Ectodermal cell (in vitro differentiated cells): ENCODE data around the gene ZMYND8.
A peak's percentile ranks its signal among the peaks of the same experiment; 100 is the strongest.
"Not testable (repeated sequence)": the region's sequence is repeated elsewhere in the genome, so short reads cannot be mapped to it uniquely, and the experiment has no call there.

Experiments used
- H3K27ac ChIP-seq: 2 replicates; pipeline ENCODE4 v1.7.0; 2013; ENCODE audit warnings: mild to moderate bottlenecking, low read depth, low read length; ENCODE audit not compliant: insufficient read depth, poor library complexity, severe bottlenecking
- H3K27me3 ChIP-seq: 2 replicates; pipeline ENCODE4 v1.7.0; 2013; ENCODE audit warnings: mild to moderate bottlenecking, low read length; ENCODE audit not compliant: insufficient read depth, control insufficient read depth, poor library complexity, severe bottlenecking
- H3K36me3 ChIP-seq: one replicate; pipeline ENCODE4 v1.7.0; 2013; ENCODE audit warnings: low read length; ENCODE audit not compliant: control insufficient read depth, insufficient read depth
- H3K4me1 ChIP-seq: one replicate; pipeline ENCODE4 v1.7.0; 2013; ENCODE audit warnings: low read length; ENCODE audit not compliant: control insufficient read depth, insufficient read depth
- H3K4me3 ChIP-seq: 2 replicates; pipeline ENCODE4 v1.7.0; 2013; ENCODE audit warnings: low read depth, low read length, control low read depth; ENCODE audit not compliant: insufficient read depth
- H3K9me3 ChIP-seq: 2 replicates; pipeline ENCODE4 v1.7.0; 2013; ENCODE audit warnings: mild to moderate bottlenecking, low read length, moderate library complexity; ENCODE audit not compliant: control insufficient read depth
- WGBS, 2 experiments: methylation state at CpG; one replicate each; pipeline ENCODE4 v1.1.7; 2013; ENCODE audit warnings: missing lambda C conversion rate in 2 of 2; 5-methylcytosine and 5-hydroxymethylcytosine counted together

Gene ZMYND8

GRCh38 chr20:47266847-47267515, 89.5 kb downstream of the ZMYND8 start:
- Histone ChIP-seq H3K4me1 (no peaks in the 10 kb centered on the region), H3K27ac (no peak overlapping the region), H3K9me3 (no peaks in the 10 kb centered on the region), H3K27me3 (no peaks in the 10 kb centered on the region), H3K4me3 (no peak overlapping the region), H3K36me3 (peaks cover 19% of the 10 kb centered on the region)
- 82 to 83% methylated on average over 7 of the region's 7 CpGs for WGBS, 2 experiments

GRCh38 chr20:47265984-47266383, 90.5 kb downstream of the ZMYND8 start:
- no peaks in the 10 kb centered on the region for H3K4me1 ChIP-seq
- H3K9me3 ChIP-seq, result no peaks in the 10 kb centered on the region
- H3K27me3 ChIP-seq, result no peaks in the 10 kb centered on the region
- peaks cover 28% of the 10 kb centered on the region for H3K36me3 ChIP-seq
- H3K4me3 ChIP-seq, result no peak overlapping the region
- WGBS, 2 experiments, result 90 to 96% methylated on average over 5 of the region's 5 CpGs
- no peak overlapping the region for H3K27ac ChIP-seq

GRCh38 chr20:47265214-47265613, 91.3 kb downstream of the ZMYND8 start:
- WGBS, 2 experiments, result 80 to 81% methylated on average over 6 of the region's 6 CpGs
- Histone ChIP-seq H3K27me3 (no peaks in the 10 kb centered on the region), H3K9me3 (no peaks in the 10 kb centered on the region), H3K27ac (no peak overlapping the region), H3K36me3 (peaks cover 36% of the 10 kb centered on the region), H3K4me1 (no peaks in the 10 kb centered on the region), H3K4me3 (no peak overlapping the region)

- WGBS, 2 experiments, result 86 to 89% methylated on average over 14 of the region's 14 CpGs
- H3K27me3 ChIP-seq, H3K4me3 ChIP-seq, H3K4me1 ChIP-seq, H3K27ac ChIP-seq, H3K9me3 ChIP-seq: not testable (repeated sequence)
- peaks cover 33% of the 10 kb centered on the region for H3K36me3 ChIP-seq
These were observed 92.2 kb downstream of the ZMYND8 start for GRCh38 chr20:47264137-47264769.

GRCh38 chr20:47263465-47264084, 92.9 kb downstream of the ZMYND8 start:
- Histone ChIP-seq H3K4me3 (no peak overlapping the region), H3K36me3 (peaks cover 36% of the 10 kb centered on the region), H3K27ac (peak overlapping the region; percentile 36), H3K27me3 (no peaks in the 10 kb centered on the region), H3K4me1 (peaks cover 4% of the 10 kb centered on the region), H3K9me3 (no peaks in the 10 kb centered on the region)
- WGBS, 2 experiments, result 74 to 77% methylated on average over 5 of the region's 5 CpGs

- Histone ChIP-seq H3K27me3 (no peaks in the 10 kb centered on the region), H3K27ac (no peak overlapping the region), H3K36me3 (peaks cover 36% of the 10 kb centered on the region), H3K9me3 (no peaks in the 10 kb centered on the region), H3K4me1 (peaks cover 4% of the 10 kb centered on the region), H3K4me3 (no peak overlapping the region)
- 88 to 90% methylated on average over 3 of the region's 3 CpGs for WGBS, 2 experiments
These were observed 93.4 kb downstream of the ZMYND8 start for GRCh38 chr20:47263080-47263464.

- no peak overlapping the region for H3K4me3 ChIP-seq
- no peaks in the 10 kb centered on the region for H3K9me3 ChIP-seq
- peaks cover 36% of the 10 kb centered on the region for H3K36me3 ChIP-seq
- no peaks in the 10 kb centered on the region for H3K27me3 ChIP-seq
- H3K4me1 ChIP-seq, result peaks cover 4% of the 10 kb centered on the region
- H3K27ac ChIP-seq, result no peak overlapping the region
- WGBS, 2 experiments, result 95 to 96% methylated on average over 15 of the region's 15 CpGs
These were observed 94.0 kb downstream of the ZMYND8 start for GRCh38 chr20:47262365-47263013.

- H3K36me3 ChIP-seq, result peaks cover 36% of the 10 kb centered on the region
- no peaks in the 10 kb centered on the region for H3K27me3 ChIP-seq
- WGBS, 2 experiments, result 96 to 98% methylated on average over 8 of the region's 8 CpGs
- no peaks in the 10 kb centered on the region for H3K9me3 ChIP-seq
- H3K4me3 ChIP-seq, result no peak overlapping the region
- peaks cover 4% of the 10 kb centered on the region for H3K4me1 ChIP-seq
- H3K27ac ChIP-seq, result no peak overlapping the region
These were observed 94.5 kb downstream of the ZMYND8 start for GRCh38 chr20:47262008-47262364.

- H3K27ac ChIP-seq, H3K4me1 ChIP-seq, H3K9me3 ChIP-seq, H3K27me3 ChIP-seq, H3K4me3 ChIP-seq: not testable (repeated sequence)
- 80 to 93% methylated on average over 1 to 2 of the region's 2 CpGs for WGBS, 2 experiments
- peaks cover 36% of the 10 kb centered on the region for H3K36me3 ChIP-seq
These were observed 95.2 kb downstream of the ZMYND8 start for GRCh38 chr20:47261161-47261774.
